Cardiac muscle cell (in vitro differentiated cells and primary cell): ENCODE results near the gene ADGRB2. TPM values are rescaled to one million over a fixed set of nuclear protein-coding genes. Genes with fewer than 3 reads are reported as not detected.
A peak's percentile ranks its signal among the peaks of the same experiment; 100 is the strongest.

Experiments used
- DNase-seq, 2 donors: peaks; one replicate each; pipeline versions ENCODE4 v3.0.0 to v3.0.0-alpha.2; 2010 to 2017; ENCODE audit warnings: low read depth in 1 of 2, low spot score in 1 of 2
- H3K27ac ChIP-seq: fragments of 200-600 bp; sonication (generic); 2 replicates; pipeline ENCODE4 v1.5.1; 2016
- H3K27me3 ChIP-seq: fragments of 200-600 bp; sonication (generic); 2 replicates; pipeline ENCODE4 v1.6.0; 2016; ENCODE audit warnings: control low read depth
- H3K36me3 ChIP-seq: fragments of 200-600 bp; sonication (generic); 2 replicates; pipeline ENCODE4 v1.5.1; 2016; ENCODE audit warnings: control low read depth
- H3K4me1 ChIP-seq: fragments of 200-600 bp; sonication (generic); 2 replicates; pipeline ENCODE4 v1.8.1; 2017; ENCODE audit warnings: low read depth, mild to moderate bottlenecking, mixed run types
- H3K4me3 ChIP-seq: fragments of 200-600 bp; sonication (generic); 2 replicates; pipeline ENCODE4 v1.5.1; 2016; ENCODE audit warnings: mild to moderate bottlenecking
- H3K9me3 ChIP-seq: fragments of 200-600 bp; sonication (generic); 2 replicates; pipeline ENCODE4 v1.5.1; 2017; ENCODE audit warnings: low read depth, mild to moderate bottlenecking, control low read depth
- polyA plus RNA-seq: library from polyadenylated mRNA; unstranded; fragments of >200 nt; fragmentation: Nextera tagmentation; extraction: Ambion mirVana; gene quantifications from 2 replicates; pipeline ENCODE4 v1.2.1, GENCODE V29; 2016
- total RNA-seq: library from RNA; depleted of rRNA; stranded (reverse); fragments of >200 nt; gene quantifications from 2 replicates; pipeline ENCODE4 v1.2.3, GENCODE V29; 2016
- TF ChIP-seq, protein P1 (sequence below): IDR thresholded peaks from 2 replicates; pipeline ENCODE4 v1.5.1; 2012; ENCODE audit warnings: low read depth, mild to moderate bottlenecking, low read length

The ADGRB2 gene
- total and polyA plus RNA-seq, 2 experiments from 2014 or later = 95.0 to 309 TPM

DNA sequence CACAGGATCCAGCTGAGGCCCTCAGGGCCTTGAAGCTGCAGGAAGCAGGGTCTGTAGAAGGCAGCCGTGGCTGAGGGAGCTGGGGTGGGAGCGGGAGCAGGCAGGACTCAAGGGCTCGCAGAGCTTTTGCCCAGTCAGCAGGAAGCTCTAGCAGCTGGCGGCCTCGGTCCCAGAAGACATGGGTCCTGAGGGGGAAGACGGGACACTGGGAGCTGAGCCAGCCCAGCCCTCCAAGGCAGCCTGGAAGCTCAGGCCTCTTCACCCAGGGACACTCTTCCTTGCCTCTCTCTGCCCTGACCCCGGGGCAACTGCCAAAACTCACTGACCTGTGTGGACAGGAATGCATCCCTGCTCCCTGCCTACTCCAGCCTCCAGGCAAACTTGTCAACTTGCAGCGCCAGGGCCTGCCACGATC is 8.9 kb downstream of the ADGRB2 start:
- Histone ChIP-seq H3K9me3 (no peaks in the 10 kb centered on the region), H3K27ac (peak overlapping the region; percentile 38), H3K4me1 (peaks cover 63% of the 10 kb centered on the region), H3K4me3 (no peak overlapping the region), H3K36me3 (no peaks in the 10 kb centered on the region), H3K27me3 (no peaks in the 10 kb centered on the region)
- TF ChIP-seq, protein P1, sequence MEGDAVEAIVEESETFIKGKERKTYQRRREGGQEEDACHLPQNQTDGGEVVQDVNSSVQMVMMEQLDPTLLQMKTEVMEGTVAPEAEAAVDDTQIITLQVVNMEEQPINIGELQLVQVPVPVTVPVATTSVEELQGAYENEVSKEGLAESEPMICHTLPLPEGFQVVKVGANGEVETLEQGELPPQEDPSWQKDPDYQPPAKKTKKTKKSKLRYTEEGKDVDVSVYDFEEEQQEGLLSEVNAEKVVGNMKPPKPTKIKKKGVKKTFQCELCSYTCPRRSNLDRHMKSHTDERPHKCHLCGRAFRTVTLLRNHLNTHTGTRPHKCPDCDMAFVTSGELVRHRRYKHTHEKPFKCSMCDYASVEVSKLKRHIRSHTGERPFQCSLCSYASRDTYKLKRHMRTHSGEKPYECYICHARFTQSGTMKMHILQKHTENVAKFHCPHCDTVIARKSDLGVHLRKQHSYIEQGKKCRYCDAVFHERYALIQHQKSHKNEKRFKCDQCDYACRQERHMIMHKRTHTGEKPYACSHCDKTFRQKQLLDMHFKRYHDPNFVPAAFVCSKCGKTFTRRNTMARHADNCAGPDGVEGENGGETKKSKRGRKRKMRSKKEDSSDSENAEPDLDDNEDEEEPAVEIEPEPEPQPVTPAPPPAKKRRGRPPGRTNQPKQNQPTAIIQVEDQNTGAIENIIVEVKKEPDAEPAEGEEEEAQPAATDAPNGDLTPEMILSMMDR = no peak
- DNase-seq = no peak

DNA sequence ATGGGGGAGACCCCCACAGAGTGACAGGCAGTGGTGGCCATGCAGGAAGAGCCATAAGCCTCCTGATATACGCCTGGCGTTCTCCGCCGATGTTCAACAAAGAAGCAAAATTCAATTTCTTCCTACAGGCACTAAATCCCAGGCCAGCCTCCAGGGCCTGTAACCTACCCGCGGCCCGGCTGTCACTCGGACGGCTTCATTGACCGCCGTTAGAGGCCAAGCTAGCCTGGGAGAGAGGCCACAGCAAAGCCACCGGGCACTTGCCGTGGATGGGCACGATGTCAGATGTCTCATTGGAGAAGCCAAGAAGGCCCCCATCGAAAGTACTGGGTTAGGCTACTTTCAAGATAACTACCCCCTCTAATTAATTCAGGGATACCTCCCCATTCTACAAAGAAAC is 9.7 kb downstream of the ADGRB2 start:
- H3K9me3 ChIP-seq = no peaks in the 10 kb centered on the region
- H3K36me3 ChIP-seq = no peaks in the 10 kb centered on the region
- H3K27ac ChIP-seq = no peak overlapping the region
- H3K4me3 ChIP-seq = no peak overlapping the region
- peaks cover 63% of the 10 kb centered on the region for H3K4me1 ChIP-seq
- H3K27me3 ChIP-seq = no peaks in the 10 kb centered on the region
- TF ChIP-seq, protein P1 = no peak
- DNase-seq = no peak

DNA sequence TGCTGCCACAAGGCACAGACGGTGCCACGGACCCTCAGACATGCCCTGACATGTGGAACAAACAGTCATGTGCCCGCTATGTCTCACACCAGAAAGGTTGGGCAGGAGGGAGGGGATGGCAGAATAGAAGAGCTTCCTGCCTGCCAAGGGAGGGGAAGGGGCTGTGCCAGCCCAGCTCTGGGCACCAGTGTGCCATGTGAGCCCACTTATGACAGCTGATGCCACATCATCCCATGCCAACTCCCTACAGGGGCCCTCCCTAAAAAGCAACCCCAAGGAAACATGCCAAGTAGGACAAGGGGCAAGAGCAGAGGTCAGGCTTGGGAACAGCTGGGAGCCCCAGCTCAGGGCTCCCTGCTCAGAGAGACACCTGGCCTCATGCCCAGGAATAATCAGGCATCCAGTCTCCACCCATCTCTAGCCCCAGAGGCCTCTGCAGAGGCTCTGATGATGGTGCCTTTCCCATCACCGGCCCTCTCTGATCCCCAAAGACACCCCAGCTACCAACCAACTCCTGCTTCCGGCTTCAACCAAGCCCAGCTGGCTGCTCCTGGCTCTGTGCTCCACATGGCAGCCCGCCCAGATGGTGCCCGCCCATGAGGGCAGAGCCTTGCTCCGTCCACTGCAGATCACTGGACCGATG is 10.3 kb downstream of the ADGRB2 start:
- Histone ChIP-seq H3K27ac (peak overlapping the region; percentile 85), H3K27me3 (no peaks in the 10 kb centered on the region), H3K9me3 (no peaks in the 10 kb centered on the region), H3K36me3 (no peaks in the 10 kb centered on the region), H3K4me3 (no peak overlapping the region), H3K4me1 (peaks cover 67% of the 10 kb centered on the region)
- DNase-seq = peak in 1 of 2 donors; percentile 59
- TF ChIP-seq, protein P1 = no peak

DNA sequence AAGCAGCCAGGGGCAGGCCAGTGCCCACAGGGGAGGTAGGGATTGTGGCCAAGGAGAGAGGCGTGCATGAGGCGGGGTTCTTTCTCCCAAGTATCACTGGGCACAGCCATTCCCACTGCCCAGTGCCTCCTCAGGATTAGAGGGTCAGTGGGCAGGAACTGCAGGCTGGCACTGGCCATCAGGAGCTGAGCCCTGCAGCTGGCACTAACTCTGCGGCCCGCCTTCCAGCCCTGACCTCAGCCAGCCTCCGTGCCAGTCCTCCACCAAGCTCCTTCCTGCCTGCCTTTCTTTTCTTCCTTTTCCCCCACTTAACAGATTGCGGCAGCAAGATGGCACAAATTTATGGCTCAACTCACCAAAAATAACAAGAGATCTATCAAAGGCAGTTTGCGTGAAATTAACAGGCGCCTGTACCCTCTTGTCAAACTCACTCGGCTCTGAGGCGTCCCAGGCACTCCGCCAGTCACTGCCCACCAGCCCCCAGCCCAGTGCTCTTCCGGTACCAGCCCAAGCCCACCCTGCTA is 11.1 kb downstream of the ADGRB2 start:
- Histone ChIP-seq H3K4me3 (no peak overlapping the region), H3K36me3 (no peaks in the 10 kb centered on the region), H3K27ac (peak overlapping the region; percentile 85), H3K27me3 (no peaks in the 10 kb centered on the region), H3K4me1 (peaks cover 75% of the 10 kb centered on the region), H3K9me3 (no peaks in the 10 kb centered on the region)
- TF ChIP-seq, protein P1 = no peak
- no peak for DNase-seq

DNA sequence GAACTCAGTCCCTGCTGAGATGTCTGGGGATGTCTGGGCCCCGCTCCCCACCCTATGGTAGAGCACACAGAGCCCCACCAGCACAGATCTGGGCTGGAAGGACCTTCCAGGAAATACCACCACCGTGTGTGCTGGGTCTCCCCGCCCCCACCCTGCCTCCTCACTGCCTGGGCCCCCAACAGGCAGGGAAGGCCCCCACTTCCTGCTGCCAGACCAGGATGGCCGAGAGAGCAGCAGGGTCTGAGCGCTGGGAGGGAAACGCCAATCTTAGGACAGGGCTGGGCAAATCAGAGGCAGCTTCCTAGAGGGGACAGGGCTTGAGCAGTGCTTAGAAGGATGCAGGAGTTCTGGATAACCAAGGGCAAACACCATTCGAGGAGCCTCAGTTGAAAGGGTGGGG is 11.9 kb downstream of the ADGRB2 start:
- peaks cover 83% of the 10 kb centered on the region for H3K4me1 ChIP-seq
- H3K4me3 ChIP-seq = no peak overlapping the region
- peak in 1 of 2 donors; percentile 50 for DNase-seq
- no peaks in the 10 kb centered on the region for H3K9me3 ChIP-seq
- no peaks in the 10 kb centered on the region for H3K27me3 ChIP-seq
- H3K27ac ChIP-seq = peak overlapping the region; percentile 85
- H3K36me3 ChIP-seq = no peaks in the 10 kb centered on the region
- TF ChIP-seq, protein P1 = no peak
